Liver (tissue), 3 donors: ENCODE results near the gene PLSCR1.

Experiments used
- ATF3 ChIP-seq: IDR thresholded peaks from 2 replicates; pipeline ENCODE4 v1.6.1; 2016; ENCODE audit warnings: antibody characterized with exemption
- CTCF ChIP-seq: fragments of 150-350 bp; IDR thresholded peaks from 2 replicates; pipeline ENCODE4 v1.5.1; 2017; ENCODE audit warnings: improper control_type of control experiment, low read depth, low read length; ENCODE audit not compliant: missing input control
- EGR1 ChIP-seq, 2 donors: IDR thresholded peaks; 2 replicates each; pipeline ENCODE4 v1.6.1; 2016 to 2018; ENCODE audit warnings: antibody characterized with exemption in 2 of 2, low read depth in 2 of 2
- GABPA ChIP-seq, 2 donors: IDR thresholded peaks in 1 of 2; conservative IDR thresholded peaks in 1 of 2; 2 replicates each; pipeline ENCODE4 v1.6.1; 2016; ENCODE audit warnings: antibody characterized with exemption in 2 of 2, mild to moderate bottlenecking in 1 of 2, moderate library complexity in 1 of 2
- JUND ChIP-seq, 2 donors: IDR thresholded peaks; 2 replicates each; pipeline ENCODE4 v1.6.1; 2016; ENCODE audit warnings: antibody characterized with exemption in 2 of 2
- MAX ChIP-seq: IDR thresholded peaks from 2 replicates; pipeline ENCODE4 v1.6.1; 2016; ENCODE audit warnings: antibody characterized with exemption
- REST ChIP-seq: IDR thresholded peaks from 2 replicates; pipeline ENCODE4 v1.6.1; 2016; ENCODE audit warnings: antibody characterized with exemption, mild to moderate bottlenecking
- RXRA ChIP-seq, 2 donors: IDR thresholded peaks; 2 replicates each; pipeline ENCODE4 v1.6.1; 2017 to 2018; ENCODE audit warnings: antibody characterized with exemption in 2 of 2, mild to moderate bottlenecking in 1 of 2
- TAF1 ChIP-seq: conservative IDR thresholded peaks from 2 replicates; pipeline ENCODE4 v1.6.1; 2016; ENCODE audit warnings: antibody characterized with exemption, mild to moderate bottlenecking
- YY1 ChIP-seq: IDR thresholded peaks from 2 replicates; pipeline ENCODE4 v1.6.1; 2016; ENCODE audit warnings: antibody characterized with exemption, mild to moderate bottlenecking
- ZBTB33 ChIP-seq: IDR thresholded peaks from 2 replicates; pipeline ENCODE4 v1.6.1; 2016; ENCODE audit warnings: antibody characterized with exemption
- donor health status: healthy.
- donor health status: healthy.

DNA sequence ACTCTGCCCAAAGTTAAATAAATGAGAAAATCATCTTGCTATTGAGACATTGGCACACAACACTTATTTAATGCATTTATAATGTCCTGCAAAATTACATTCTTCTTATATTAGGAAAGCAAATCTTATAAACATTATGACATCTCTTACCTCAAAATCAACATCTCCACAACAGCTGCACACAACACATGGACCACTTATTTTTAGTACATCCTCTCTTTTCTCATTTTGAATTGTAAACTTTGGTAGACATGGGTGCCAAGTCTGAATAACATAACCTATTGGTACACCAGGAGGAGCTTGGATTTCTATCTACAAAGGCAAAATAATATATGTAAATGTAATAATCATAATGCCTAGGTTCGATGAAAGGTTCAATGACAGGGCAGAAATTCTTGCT lies 23.0 kb downstream of the PLSCR1 start:
- no peak for TF ChIP-seq CTCF
- TF ChIP-seq REST = no peak
- TF ChIP-seq JUND (IDR thresholded peaks at IDR 0.05) = no peak
- no peak for TF ChIP-seq ATF3
- no peak for TF ChIP-seq GABPA (IDR thresholded peaks at IDR 0.05 in 1 of 2, conservative IDR thresholded peaks at IDR 0.05 in 1 of 2)
- no peak for TF ChIP-seq YY1
- no peak for TF ChIP-seq ZBTB33
- TF ChIP-seq EGR1 (IDR thresholded peaks at IDR 0.05; ENCODE audit: low read depth in 2 of 2) = no peak
- TF ChIP-seq RXRA (IDR thresholded peaks at IDR 0.05) = no peak
- no peak for TF ChIP-seq MAX
- TF ChIP-seq TAF1 = no peak
